ENCODE data around the gene SLC39A7.

SLC39A7 gene

DNA sequence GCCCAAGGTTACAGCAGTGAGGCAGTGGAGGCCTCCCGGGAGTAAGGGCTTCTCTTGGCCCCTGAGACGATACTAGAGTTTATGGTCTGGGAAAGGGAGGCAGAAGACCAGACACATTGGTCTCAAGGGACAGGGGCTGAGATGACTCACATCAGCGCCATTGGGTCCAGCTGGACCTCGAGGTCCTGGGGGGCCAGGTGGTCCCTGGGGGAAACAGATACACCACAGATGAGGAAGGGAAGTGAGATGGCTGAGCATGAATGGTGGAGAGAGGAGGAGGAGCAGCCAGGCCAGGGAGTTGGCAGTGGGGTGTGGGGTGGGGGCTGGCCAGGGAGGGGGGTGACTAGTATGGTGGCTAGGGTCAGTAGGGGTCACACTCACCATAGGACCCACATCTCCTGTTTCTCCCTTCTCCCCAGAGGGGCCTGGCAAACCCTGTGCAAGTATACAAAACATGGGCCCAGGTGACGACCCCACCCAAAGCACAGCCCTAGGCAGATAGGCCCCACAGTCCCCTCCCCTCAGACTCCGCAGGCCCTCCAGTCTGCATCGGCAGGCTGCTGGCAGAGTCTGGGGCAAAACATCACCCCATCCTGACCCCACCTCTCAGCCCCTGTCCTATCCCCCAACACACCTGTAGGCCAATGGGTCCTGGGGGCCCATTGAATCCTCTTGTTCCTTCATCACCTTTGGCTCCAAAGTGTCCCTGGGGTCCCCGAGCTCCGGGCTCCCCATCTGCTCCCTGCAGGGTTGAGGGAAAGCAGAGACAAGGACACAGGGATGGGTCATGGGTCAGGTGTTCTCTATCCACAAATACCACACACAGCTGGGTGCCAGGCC is 30.3 kb upstream of the SLC39A7 start:
- no peak for DNase-seq

DNA sequence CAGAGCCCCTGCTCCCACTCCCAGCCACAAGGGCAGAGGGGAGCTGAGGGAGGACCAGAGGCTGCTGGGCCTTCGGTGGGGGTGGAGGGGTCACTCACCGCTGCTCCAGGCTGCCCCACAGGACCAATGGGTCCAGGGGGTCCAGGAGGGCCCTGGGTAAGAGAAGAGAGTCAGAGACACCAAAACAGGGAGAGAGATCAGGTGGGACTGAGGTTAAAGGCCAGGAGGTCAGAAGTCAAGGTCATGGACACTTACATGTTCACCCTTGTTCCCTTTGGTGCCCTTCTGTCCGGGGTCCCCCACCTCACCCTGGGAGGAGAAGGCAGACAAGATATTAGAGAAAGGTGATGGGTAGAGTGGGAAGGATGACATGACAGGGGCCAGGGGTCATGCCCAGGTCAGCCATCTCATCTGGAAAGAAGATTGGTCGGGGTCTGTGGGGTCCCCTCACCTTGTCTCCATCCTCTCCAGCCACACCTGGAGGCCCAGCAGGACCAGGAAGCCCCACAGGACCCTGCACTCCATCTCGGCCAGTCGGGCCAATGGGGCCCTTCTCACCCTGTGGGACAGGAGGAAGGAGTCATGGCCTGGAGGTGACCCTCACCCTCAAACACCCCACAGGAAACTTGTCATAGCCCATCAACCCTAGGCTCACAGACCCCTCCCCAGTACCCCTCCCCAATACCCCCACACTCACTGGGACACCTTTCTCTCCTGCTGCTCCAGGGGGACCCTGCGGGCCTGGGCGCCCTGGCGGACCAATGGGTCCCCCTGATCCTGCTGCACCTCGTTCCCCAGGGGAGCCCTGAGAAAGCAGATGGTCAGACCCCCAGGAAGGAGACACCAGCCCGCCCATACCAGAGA is 29.4 kb upstream of the SLC39A7 start:
- DNase-seq, result no peak

DNA sequence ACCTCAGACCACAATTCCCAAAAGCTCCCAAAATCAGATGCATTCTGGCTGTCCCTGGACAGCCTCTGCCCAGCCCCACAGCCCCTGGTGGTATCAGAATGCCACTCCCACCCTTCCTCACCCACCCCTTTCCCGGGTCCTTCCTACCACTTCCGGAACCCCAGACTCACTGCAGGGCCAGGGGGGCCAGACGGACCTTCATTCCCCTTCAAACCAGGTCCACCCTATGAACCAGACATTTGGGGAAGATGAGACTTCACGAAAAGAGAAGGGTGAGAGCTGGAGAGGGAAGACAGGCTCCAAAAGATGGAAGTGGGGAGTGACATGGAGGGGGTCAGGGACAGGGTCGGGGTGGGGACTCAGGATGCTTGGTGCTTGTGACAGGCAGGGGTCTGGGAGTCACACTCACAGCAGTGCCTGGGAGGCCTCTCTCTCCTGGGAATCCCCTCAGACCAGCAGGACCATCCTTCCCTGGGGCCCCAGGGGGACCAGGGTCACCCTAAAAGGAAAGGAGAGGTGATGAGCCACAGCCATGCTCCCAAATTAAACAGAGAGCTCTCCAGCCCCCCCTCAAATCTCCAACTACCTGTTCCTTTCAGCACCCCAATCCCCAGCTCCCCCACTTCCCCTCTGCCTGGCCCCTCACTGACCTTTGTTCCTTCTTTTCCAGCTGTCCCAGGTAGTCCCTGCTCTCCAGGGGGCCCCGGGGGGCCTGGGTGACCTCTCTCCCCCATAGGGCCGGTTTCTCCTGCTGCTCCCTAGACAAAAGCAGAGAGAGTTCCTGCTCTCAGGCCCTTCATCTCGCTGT is 28.6 kb upstream of the SLC39A7 start:
- no peak for DNase-seq

DNA sequence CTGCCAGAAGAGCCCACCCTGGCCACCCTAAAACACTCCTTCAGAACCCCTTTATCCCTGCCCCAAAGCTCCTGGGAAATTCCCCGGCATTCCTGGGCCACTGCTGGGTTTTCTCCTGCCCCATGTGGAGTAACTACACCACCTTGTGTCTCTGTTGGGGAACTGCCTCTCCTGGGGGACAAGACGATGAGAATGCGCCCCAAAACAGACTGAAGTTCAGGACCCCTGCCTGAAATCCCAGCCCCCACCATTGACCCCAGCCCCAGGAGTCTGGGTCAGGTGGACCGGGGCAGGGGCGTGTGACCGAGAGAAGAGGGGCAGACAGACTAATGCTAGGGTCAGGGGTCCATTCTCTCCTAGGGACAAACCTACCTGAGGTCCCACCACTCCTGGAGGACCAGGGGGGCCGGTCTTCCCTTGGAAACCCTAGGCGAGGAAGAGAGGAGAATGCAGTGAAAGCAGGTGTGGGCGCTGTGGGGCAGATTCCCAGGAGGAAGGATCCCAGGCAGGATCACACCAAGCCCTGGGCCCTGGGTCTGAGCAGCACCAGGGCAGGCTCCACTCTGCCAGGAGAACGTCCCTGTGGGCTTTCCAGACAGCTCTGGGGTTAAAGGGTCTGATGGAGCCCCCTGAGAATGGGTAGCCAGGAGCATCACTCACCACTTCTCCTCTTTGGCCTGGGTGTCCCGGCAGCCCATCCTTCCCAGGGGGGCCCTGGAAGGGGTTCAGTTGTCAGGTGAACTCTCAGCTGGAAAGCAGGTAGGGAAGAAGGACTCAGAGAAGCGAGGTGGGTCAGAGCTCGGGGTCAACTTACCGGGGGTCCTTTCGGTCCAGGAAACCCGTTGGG is 27.8 kb upstream of the SLC39A7 start:
- DNase-seq, result no peak

- no peak for DNase-seq
Observed at GRCh38 chr6:33173535-33174180, 27.0 kb upstream of the SLC39A7 start.

GRCh38 chr6:33174784-33175183 is 25.9 kb upstream of the SLC39A7 start:
- DNase-seq, result no peak

DNA sequence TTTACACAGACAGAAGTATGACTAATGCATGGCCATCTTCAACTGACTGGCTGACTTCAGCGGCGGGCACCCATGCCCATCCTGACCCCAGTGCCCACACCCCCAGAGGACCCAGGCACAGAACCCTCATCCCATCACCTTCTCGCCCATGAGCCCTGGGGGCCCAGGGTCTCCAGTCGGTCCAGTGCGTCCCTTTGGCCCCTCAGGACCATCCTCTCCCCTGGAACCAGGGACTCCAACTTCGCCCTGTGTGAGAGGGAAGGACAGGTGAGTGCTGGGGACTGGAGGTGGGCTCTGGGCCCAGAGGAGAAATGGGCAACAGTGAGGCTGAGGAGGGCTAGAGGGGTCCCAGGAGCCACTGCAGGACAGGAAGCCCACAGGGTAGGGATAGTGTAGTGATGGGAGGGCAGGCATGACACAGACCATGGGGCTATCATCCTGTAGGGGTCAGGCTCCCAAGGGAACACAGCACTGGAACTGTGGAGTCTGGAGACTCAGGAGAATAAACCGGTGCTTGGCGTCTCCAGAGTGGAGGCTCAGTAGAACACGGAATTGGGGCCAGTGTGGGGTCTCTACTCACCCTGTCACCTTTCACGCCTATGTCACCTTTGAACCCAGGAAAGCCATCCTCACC is 25.1 kb upstream of the SLC39A7 start:
- no peak for DNase-seq

- no peak for DNase-seq
Observed at GRCh38 chr6:33176906-33177305, 23.8 kb upstream of the SLC39A7 start.

DNA sequence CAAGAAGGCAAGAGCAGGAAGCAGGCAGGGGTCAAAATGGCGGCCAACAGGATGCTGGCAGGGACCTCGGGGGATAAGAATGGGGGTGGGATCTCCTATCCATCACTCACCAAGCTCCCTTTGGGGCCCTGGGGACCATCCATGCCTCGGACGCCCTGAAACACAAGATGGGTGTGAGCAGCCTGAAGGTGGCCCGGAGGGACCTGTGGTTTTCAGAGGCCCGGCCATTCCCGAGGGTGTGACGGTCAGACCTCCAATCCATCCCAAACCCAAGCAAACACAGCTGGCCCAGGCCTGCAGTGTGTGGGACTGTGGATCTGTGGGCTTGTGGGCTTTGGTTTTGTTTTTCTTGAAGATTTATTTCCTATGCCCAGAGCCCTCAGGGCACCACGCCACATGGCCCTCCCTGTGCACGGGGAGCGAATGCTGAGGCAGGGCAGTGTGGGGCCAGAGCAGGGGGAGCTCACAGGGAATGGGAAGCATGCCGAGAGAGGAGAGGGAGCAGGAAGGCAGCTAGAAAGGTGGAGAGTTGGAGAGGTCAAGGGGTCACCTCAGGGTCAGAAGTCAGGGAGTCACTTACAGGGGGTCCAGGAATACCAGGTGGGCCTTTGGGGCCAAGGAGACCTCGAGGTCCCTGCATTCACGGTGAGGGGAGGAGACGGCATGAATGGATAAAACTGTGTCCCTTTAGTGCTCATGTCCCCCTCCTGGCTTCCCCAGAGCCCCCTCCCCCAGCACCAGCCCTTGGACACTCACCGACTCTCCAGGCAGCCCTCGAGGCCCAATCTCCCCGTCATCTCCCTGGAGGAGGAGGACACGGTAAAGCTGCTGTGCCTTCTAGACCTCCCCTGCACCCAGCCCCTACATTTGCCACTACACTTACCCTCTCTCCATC is 22.9 kb upstream of the SLC39A7 start:
- no peak for DNase-seq

- DNase-seq, result no peak
Observed at GRCh38 chr6:33178755-33179475, 21.8 kb upstream of the SLC39A7 start.

GRCh38 chr6:33181141-33181540 is 19.5 kb upstream of the SLC39A7 start:
- no peak for DNase-seq

DNA sequence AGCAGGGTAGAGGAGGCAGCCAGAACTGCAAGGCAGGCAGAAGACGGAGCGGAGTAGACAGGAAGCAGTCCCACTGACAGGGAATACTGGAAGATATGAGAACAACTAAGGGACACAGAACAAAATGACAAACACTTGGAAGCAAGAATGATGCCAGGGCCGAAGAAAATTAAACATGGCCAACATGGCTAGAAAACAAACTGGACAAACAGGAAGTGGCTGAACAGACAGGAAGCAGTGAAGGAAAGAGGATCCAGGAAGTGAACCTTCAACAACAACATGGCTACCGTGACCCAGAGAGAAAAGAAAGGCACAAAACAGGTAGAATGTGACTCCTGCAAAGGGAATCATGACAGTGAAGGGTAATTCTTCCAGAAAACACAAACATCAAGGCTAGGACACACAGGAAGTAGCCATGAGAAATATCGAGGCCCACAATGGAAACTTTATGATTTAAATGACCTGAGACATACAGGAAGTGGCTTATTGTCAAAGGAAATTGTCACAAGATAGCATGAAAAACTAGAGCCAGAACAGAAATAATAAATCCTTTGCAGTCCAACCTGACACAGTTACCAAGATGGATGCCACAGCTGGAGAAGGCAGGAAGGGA is 17.5 kb upstream of the SLC39A7 start:
- DNase-seq, result no peak

GRCh38 chr6:33185190-33185589 is 15.5 kb upstream of the SLC39A7 start:
- DNase-seq, result no peak

DNA sequence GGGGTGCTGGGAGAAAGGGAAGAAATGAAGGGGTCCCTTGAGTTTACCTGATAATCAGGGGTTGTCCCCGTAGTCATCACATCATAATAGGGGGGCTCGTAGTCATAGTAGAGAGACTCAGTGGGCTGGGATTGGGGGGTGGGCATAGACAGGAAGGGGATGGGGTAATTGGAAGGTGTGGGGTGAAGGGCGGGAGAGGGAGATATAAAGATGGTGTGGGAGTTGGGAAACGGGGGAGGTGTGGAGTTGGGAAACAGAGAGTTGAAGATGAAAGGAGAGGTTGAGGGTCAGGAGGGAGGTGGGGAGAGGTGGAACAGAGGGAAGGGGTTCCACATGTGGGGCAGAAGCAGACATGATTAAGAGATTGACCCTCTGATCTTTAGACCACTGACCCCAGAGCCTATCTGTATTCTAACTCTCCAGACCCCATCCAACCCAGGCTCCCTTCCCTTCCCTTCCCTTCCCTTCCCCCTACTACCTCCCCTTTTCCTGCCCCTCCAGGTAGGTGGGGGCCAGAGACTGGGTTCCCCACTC is 14.9 kb upstream of the SLC39A7 start:
- no peak for DNase-seq

DNA sequence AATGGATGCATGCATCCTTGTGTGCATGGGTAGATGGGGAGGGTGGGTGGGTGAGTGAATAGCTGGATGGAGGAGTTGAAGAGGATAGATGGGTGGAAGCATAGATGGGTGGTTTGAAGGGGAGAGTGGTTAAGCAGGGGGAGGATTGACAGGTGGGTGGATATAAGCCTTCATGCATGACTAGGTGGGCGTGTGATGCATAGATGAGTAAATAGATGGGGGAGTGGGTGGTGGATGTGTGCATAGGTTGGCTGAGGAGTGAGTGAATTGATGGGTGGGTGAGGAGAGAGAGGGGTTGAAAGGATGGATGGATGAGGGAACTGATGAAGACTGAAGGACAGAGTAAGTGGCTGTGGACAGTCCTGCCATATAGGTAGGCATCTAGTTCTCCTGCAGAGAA is 12.9 kb upstream of the SLC39A7 start:
- no peak for DNase-seq

GRCh38 chr6:33189164-33189563 is 11.5 kb upstream of the SLC39A7 start:
- no peak for DNase-seq

- DNase-seq, result no peak
Observed at GRCh38 chr6:33189625-33190448, 10.8 kb upstream of the SLC39A7 start.

Measured in SW 1271 (cell line).